ENCODE results near the gene ITIH4.
A peak's percentile ranks its signal among the peaks of the same experiment; 100 is the strongest.

The ITIH4 gene

GRCh38 chr3:52809149-52809548 is 21.3 kb downstream of the ITIH4 start:
- no peak for DNase-seq (ENCODE audit: low read depth, low spot score)
- H3K27ac ChIP-seq = no peak overlapping the region

GRCh38 chr3:52805270-52806039 is 25.0 kb downstream of the ITIH4 start:
- H3K27ac ChIP-seq = no peak overlapping the region
- no peak for DNase-seq (ENCODE audit: low read depth, low spot score)

DNA sequence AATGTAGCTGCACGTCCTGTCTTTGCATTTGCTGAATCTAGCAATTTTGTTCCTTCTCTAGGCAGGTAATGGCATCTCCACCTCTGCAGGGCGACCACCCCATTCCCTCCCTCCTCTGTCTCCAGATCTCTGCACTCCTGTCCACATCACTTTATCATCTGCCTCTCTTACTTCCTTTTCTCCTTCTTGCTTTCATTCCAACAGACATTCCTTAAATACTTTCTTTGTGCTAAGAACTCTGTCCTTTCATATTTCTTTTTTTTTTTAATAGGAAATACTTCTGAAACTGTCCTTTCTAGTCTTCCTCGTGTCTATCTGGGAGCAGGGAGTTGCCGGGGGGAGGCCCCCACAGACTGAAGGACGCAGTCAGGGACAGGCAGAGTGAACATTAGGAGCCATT is 28.6 kb downstream of the ITIH4 start:
- H3K27ac ChIP-seq = no peak overlapping the region
- DNase-seq (ENCODE audit: low read depth, low spot score) = no peak

DNA sequence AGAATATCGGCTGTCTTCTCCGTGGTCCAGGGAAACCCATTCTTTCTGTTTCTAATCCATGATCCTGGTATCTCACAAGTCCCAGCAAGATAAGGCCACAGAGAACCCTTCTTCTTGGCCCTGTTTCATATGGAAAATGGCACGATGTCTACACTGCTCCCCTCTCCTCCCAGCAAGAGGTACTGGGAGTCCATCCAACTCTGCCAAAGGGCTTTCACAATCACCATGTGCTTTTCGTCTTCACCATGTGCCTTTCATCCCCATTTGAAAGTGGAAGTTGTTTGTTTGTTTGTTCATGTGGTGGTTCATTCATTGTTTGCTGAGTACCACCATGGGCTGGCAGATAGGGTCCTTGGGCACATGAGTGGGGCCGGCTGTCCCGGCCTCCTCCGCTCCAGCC is 30.4 kb downstream of the ITIH4 start:
- no peak overlapping the region for H3K27ac ChIP-seq
- no peak for DNase-seq (ENCODE audit: low read depth, low spot score)

- DNase-seq (ENCODE audit: low read depth, low spot score) = peak; percentile 26
- H3K27ac ChIP-seq = no peak overlapping the region
Observed at GRCh38 chr3:52798978-52799476, 31.4 kb downstream of the ITIH4 start.

- no peak for DNase-seq (ENCODE audit: low read depth, low spot score)
- H3K27ac ChIP-seq = no peak overlapping the region
Observed at GRCh38 chr3:52798376-52798977, 32.0 kb downstream of the ITIH4 start.

- no peak for DNase-seq (ENCODE audit: low read depth, low spot score)
Observed at GRCh38 chr3:52796411-52796810, 34.1 kb downstream of the ITIH4 start.

DNA sequence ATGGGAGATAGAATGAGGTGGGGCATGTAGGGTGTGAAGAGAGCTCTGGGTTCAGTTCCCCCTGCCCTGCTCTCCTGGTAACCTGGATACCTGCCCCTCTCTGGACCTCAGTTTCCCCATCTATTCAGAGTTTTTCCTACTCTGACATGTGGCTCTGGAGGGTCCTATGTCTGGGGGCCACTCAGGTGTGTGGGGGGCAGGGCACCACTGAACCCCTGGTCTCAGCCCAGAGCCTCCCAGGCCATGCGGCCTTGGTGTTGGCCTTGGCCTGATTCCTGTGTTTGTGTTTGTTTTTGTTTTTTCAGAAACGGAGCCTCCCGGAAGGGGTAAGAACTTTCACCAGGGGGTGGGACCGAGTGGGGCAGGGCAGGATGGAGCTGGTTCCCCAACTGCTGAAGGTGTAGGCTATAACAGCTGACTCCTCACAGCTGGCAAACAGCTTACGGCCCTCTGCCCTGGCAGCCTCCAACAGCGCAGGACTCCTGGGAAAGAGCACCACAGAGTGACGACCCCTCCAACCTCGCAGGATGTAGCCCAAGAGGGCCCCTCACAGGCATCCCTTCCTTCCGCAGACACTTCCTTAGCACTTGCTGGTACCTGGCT is 35.1 kb downstream of the ITIH4 start:
- DNase-seq (ENCODE audit: low read depth, low spot score) = no peak
- H3K27ac ChIP-seq = no peak overlapping the region

More at GRCh38 chr3:52796411-52796810, 34.1 kb downstream of the ITIH4 start:
- no peak overlapping the region for H3K27ac ChIP-seq

DNA sequence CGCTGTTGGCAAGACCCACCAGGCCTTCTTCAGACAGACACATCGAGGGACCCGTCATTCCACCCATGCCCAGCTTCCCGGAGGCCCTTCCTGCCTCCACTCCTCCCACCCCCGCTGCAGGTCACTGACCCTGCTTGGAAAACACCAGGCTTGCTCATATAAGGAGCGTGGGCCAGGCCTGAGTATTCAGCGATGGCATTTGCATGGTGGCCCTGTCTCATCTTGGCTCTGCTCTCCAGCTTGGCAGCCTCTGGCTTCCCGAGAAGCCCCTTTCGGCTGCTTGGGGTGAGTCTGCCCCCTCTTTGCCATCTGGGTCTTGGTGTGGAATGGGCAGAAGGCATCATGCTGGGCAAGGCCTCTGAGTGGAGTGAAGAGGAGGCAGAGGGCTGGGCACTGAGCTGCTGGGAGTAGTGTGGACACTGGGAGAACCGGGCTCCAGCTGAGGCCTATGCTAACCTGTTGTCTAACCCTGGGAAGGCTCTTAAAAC is 35.8 kb downstream of the ITIH4 start, which contains the start of gene ITIH3:
ITIH3 (plus strand) TSS at position 185 of the 488 bp plus-strand sequence; CDS start at position 193, 8 bp downstream.
- H3K27ac ChIP-seq = no peak within 1 kb of the TSS
- DNase-seq (ENCODE audit: low read depth, low spot score) = no peak

DNA sequence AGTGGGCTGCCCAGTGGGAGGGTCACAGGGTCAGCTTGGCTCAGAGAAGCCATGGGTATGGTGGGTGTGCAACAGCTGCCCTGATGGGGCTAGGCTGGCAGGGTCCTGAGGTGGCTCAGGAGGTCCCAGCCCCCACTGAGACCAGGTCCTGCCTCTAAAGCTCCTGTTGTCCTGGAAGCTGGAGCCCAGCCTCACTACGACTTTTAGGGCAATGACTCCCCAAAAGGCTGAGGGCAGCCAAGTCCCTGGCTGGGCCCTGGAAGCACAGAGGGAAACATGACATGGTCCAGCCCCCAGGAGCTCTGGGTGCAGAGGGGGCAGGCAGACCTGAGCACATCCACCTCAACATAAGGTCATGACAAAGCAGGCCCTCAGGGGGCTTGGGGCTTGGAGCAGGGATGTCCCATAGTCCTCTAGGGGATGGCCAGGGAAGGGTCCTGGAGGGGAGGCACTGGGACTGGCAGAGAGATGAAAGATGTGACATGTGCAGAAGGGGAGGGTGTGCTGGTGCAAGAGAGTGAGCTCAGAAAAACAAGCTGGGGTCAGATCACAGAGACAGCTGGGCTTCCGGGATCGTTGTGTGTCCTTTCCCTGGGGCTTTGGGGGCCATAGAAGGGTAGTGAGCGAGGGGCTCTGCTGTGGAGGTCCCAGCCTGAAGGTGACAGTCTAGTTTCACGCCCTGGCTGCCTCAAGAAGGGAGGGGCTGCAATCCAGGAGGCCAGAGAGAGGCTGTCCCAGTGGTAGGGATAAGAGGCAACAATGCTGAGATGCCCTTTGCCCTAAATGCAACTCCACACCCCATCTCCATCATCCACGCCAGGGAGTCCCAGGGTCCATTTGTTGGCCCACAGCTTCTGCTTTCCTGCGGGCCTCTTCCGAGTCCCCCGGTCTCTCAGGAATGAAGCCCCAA is 36.5 kb downstream of the ITIH4 start:
- DNase-seq (ENCODE audit: low read depth, low spot score) = no peak
- H3K27ac ChIP-seq = no peak overlapping the region

GRCh38 chr3:52792961-52793695 is 37.3 kb downstream of the ITIH4 start:
- H3K27ac ChIP-seq = no peak overlapping the region
- DNase-seq (ENCODE audit: low read depth, low spot score) = no peak

- no peak for DNase-seq (ENCODE audit: low read depth, low spot score)
- H3K27ac ChIP-seq = no peak overlapping the region
Observed at GRCh38 chr3:52792413-52792812, 38.1 kb downstream of the ITIH4 start.

DNA sequence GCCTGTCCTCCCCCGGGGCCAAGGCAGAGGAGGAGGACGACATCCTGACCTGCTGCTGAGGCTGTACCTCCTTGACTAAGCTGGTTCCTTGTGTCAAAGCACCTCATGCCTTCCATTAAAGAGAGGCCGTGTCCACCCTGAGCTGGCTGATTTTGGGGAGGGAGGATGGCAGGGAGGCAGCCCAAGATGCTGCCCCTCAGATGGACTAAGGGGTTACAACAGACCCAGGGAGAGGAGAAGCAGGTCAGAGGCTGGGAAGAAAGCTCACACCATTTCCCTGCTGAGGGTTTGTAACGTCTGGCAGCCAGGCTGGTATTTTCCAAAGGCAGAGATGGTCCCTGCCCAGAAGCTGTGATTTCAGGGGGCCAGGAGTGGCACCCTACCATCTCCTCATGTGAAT is 38.5 kb downstream of the ITIH4 start:
- no peak for DNase-seq (ENCODE audit: low read depth, low spot score)
- H3K27ac ChIP-seq = no peak overlapping the region

DNA sequence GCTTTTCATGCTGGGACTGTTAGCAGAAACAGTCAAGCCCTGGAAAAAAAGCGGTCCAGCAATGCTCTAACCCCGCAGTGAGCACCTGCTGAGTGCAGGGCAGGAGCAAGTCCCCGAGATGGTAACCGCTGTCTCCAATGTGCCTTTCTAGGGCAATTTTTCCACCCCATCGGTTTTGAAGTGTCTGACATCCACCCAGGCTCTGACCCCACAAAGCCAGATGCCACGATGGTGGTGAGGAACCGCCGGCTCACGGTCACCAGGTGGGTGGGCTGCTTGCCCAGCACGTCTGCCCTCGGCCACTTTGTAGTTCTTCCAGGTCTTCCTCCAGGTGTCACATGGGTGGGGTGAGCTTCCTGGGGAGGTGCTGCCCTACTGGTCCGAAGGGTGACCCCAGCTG is 39.1 kb downstream of the ITIH4 start:
- no peak for DNase-seq (ENCODE audit: low read depth, low spot score)
- no peak overlapping the region for H3K27ac ChIP-seq

- H3K27ac ChIP-seq = no peak overlapping the region
- DNase-seq (ENCODE audit: low read depth, low spot score) = no peak
Observed at GRCh38 chr3:52790741-52791140, 39.7 kb downstream of the ITIH4 start.

GRCh38 chr3:52790337-52790736 is 40.1 kb downstream of the ITIH4 start:
- no peak for DNase-seq (ENCODE audit: low read depth, low spot score)
- H3K27ac ChIP-seq = no peak overlapping the region

GRCh38 chr3:52789746-52790040 is 40.8 kb downstream of the ITIH4 start:
- H3K27ac ChIP-seq = no peak overlapping the region
- DNase-seq (ENCODE audit: low read depth, low spot score) = no peak

GRCh38 chr3:52788890-52789745 is 41.4 kb downstream of the ITIH4 start:
- no peak for DNase-seq (ENCODE audit: low read depth, low spot score)
- H3K27ac ChIP-seq = no peak overlapping the region
